Measurements from ENCODE around the gene ZNF184.

The ZNF184 gene

DNA sequence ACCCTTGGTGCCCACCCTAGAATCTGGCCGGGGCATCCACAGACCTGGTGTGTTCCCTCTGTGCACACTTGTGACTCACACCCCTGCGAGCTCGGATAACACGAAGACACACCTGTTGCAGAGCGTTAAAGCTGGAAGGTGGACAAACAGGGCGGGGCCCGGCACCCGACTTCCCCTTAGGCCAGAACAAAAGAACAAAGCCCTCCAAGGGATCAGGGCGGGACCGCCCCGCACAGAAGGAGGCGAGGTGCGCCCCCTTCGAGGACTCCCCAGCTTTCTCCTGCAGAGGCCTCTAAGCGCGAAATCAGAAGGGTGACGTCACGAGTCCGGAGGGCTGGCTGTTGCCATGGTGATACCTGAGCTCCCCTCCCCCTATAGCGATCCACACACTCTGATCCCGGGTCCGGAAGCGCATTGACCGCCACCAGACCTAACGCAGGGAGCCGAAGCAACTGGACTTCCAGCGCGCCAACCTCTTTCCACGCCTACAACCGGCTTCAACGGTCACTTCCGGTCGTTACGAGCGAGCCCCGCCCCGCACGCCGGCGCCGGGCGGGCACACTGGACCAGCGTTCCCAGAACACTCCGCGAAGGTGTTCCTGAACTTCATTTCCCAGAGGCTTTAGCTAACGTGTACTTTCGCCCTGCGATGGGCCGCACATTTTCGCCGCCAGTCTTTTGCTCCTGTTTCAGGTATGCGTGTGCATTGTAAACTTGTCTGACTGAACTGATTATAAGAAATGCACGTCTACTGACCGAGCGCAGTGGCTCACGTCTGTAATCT is at the start of gene ZNF184:
Gene ZNF184, minus strand, starts transcription at position 489 of the 784 bp plus-strand sequence. CDS start 811 bp downstream, outside the sequence.
- Histone ChIP-seq H3K27me3 (ENCODE audit: control insufficient read depth, insufficient read depth, low read length) (peaks cover 3% of the 10 kb centered on the region; the same call in 1 of the 2 replicates), H3K9me3 (ENCODE audit: control insufficient read depth, insufficient read depth, low read depth, low read length) (peaks cover 5% of the 10 kb centered on the region; the same call in 1 of the 2 replicates), H3K36me3 (ENCODE audit: control insufficient read depth, insufficient read depth, low read length) (peaks cover 21% of the 10 kb centered on the region), H3K9ac (ENCODE audit: low read length) (peak within 1 kb of the TSS; percentile 78), H3K4me1 (ENCODE audit: control insufficient read depth, insufficient read depth, low read length) (peaks cover 11% of the 10 kb centered on the region), H3K4me3 (ENCODE audit: low read depth, low read length) (peak within 1 kb of the TSS; percentile 82), H3K27ac (ENCODE audit: low read depth, low read length) (peak within 1 kb of the TSS; percentile 58; the same call in 1 of the 2 replicates)

DNA sequence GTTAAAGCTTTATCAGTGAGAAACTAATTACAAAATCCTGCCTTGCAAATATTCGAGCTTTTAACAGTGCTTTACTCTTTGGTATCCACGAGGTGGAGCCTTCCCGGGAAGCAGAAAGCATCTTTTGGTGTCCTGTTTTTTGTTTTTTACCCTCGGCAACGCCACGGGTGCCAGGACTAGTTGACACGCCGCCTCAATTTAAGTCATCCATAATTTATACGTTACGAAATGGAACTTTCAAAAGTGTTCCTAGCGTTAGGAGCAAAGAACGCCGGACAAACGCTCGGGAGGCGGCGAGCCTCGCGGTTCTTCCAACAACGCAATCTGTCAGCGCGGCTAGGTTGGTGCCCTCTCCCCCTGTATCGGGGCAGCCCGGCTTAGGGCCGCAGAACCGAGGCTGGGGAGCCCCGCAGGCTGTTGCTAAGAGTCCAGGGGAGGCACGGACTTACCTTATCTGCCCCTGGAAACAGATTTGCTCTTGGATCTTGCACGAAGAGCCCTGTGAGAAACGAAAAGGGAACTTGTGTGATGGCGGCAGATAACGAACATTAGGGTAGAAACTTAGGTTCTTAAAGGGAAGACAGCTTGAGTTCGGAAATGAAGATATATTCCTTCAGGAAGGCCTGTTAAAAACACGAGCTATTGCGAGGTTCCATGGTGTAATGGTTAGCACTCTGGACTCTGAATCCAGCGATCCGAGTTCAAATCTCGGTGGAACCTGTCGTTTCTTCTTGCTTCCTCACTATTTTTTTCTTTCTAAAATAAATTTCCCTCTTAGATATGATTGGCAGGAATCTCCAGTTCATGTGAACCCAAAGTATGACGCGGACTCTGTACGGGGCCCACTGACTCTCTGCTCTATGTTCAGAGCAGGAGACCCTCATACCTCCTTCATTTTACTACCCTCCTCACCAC is 46.2 kb upstream of the ZNF184 start:
- H3K4me3 ChIP-seq (ENCODE audit: low read depth, low read length): peak overlapping the region; percentile 86
- H3K27ac ChIP-seq (ENCODE audit: low read depth, low read length): no peak overlapping the region

DNA sequence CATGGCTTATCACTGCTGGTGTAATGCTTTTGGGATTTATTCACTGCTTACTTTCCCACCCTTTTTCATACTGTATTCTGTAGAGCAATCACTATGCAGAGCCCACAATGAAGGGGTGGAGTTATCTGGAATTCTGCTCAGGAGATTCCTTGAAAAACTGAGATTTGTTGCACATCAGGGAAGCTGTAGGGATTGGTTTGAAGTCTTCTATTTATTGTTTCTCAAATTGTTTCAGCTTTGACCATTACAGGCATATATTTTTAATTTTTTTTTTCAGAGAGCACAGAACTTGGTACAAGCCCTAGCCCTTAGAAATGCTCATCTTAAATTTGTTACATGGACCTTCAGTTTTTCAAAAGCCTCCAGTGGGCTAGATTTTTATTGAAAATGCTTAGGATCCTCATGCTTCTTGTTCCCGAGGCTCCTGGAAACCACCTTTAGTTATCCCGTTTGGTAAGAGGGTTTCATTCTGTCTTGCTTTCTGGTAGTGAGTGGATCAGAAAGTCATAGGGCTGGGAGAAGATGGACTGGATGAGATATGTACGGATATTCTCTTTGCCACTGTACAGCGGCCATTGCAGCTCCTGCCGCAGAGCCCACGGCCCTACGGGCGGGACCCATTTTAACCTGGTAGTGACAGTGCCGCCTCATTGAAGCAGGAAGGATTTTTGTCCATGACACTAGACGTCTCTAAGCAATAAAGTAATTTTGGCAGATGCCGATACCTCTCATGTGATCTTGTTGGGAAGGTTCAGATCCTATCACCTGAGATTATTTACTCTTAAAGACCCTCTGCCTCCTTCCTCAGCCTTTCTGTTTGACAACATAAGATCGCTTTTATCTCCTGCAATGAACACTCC is 45.3 kb upstream of the ZNF184 start:
- peaks cover 5% of the 10 kb centered on the region; the same call in 1 of the 2 replicates for H3K4me1 ChIP-seq (ENCODE audit: control insufficient read depth, insufficient read depth, low read length)
- H3K9me3 ChIP-seq (ENCODE audit: control insufficient read depth, insufficient read depth, low read depth, low read length): no peaks in the 10 kb centered on the region
- peak overlapping the region; percentile 86 for H3K4me3 ChIP-seq (ENCODE audit: low read depth, low read length)
- H3K27ac ChIP-seq (ENCODE audit: low read depth, low read length): no peak overlapping the region
- no peaks in the 10 kb centered on the region for H3K36me3 ChIP-seq (ENCODE audit: control insufficient read depth, insufficient read depth, low read length)
- H3K27me3 ChIP-seq (ENCODE audit: control insufficient read depth, insufficient read depth, low read length): peaks cover 36% of the 10 kb centered on the region
- no peak overlapping the region for H3K9ac ChIP-seq (ENCODE audit: low read length)

More for the DNA sequence above, 46.2 kb upstream of the ZNF184 start:
- no peaks in the 10 kb centered on the region for H3K9me3 ChIP-seq (ENCODE audit: control insufficient read depth, insufficient read depth, low read depth, low read length)
- peaks cover 5% of the 10 kb centered on the region; the same call in 1 of the 2 replicates for H3K4me1 ChIP-seq (ENCODE audit: control insufficient read depth, insufficient read depth, low read length)
- H3K27me3 ChIP-seq (ENCODE audit: control insufficient read depth, insufficient read depth, low read length): peaks cover 26% of the 10 kb centered on the region
- peak overlapping the region; percentile 75 for H3K9ac ChIP-seq (ENCODE audit: low read length)
- no peaks in the 10 kb centered on the region for H3K36me3 ChIP-seq (ENCODE audit: control insufficient read depth, insufficient read depth, low read length)

DNA sequence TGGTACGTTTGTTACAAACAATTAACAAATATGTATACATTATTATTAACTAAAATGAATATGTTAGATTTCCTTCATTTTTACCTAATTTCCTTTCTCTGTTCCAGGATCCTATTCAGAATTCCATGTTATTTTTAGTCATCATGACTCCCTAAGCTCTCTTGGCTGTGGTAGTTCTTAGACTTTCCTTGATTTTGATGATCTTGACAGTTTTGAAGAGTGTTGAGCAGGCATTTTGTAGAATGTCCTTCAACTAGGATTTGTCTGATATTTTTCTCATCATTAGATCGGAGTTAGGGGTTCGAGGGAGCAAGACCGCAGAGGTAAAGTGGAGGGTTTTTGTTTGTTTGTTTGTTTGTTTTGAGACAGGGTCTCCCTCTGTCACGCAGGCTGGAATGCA is 44.3 kb upstream of the ZNF184 start:
- Histone ChIP-seq H3K36me3 (ENCODE audit: control insufficient read depth, insufficient read depth, low read length) (no peaks in the 10 kb centered on the region), H3K9me3 (ENCODE audit: control insufficient read depth, insufficient read depth, low read depth, low read length) (no peaks in the 10 kb centered on the region), H3K9ac (ENCODE audit: low read length) (no peak overlapping the region), H3K4me3 (ENCODE audit: low read depth, low read length) (no peak overlapping the region), H3K4me1 (ENCODE audit: control insufficient read depth, insufficient read depth, low read length) (peaks cover 5% of the 10 kb centered on the region; the same call in 1 of the 2 replicates), H3K27me3 (ENCODE audit: control insufficient read depth, insufficient read depth, low read length) (peaks cover 43% of the 10 kb centered on the region), H3K27ac (ENCODE audit: low read depth, low read length) (no peak overlapping the region)

DNA sequence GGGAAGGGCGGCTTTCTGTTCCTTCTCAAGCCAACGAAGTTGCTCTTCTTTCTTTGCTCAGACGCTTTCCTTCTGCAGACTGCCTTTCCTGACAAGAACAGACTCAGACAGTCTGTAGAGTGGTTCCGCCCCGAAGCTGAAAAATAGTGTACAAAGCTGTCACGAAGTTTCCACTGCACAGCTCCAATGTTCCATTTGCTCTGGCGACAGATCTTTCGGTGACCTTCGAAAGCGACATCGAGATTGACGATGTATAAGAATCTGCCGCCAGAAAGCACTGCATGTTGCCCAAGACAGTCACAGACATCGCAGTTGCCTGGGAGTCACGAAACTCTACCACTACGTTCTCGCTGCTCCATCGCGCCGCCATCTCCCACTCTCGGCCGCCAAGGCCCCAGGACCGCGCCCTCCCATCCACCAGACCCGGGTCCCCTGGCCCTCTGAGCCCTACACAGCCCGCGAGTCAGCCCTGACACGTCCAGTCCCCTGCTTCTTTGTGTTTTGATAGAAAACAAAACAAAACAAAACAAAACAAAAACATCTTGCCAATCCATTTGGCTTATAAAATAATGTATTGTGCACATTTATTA is 42.1 kb upstream of the ZNF184 start:
- Histone ChIP-seq H3K27me3 (ENCODE audit: control insufficient read depth, insufficient read depth, low read length) (peaks cover 43% of the 10 kb centered on the region), H3K27ac (ENCODE audit: low read depth, low read length) (no peak overlapping the region), H3K9ac (ENCODE audit: low read length) (no peak overlapping the region), H3K4me3 (ENCODE audit: low read depth, low read length) (peak overlapping the region; percentile 38), H3K9me3 (ENCODE audit: control insufficient read depth, insufficient read depth, low read depth, low read length) (no peaks in the 10 kb centered on the region), H3K36me3 (ENCODE audit: control insufficient read depth, insufficient read depth, low read length) (no peaks in the 10 kb centered on the region), H3K4me1 (ENCODE audit: control insufficient read depth, insufficient read depth, low read length) (peaks cover 5% of the 10 kb centered on the region; the same call in 1 of the 2 replicates)

DNA sequence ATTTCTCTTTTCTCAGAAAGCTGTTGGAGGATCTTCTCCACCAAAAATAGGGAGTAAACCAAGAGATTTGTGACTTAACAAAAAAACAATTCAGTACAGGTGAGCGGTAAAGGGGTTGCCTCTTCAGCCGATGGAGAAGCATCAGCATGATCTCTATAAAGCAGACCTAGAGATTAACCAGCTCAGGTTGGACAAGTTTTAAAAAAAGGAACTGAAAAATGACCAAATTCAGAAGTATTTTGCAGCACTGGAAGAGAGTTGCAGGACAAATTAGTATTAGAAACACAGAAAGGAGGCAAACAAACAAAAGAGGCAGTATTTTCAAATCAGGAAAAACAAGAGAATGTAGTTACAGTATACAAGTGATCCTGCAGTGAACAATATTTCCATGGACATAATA is 39.6 kb upstream of the ZNF184 start:
- no peaks in the 10 kb centered on the region for H3K4me1 ChIP-seq (ENCODE audit: control insufficient read depth, insufficient read depth, low read length)
- H3K27me3 ChIP-seq (ENCODE audit: control insufficient read depth, insufficient read depth, low read length): peaks cover 43% of the 10 kb centered on the region
- H3K4me3 ChIP-seq (ENCODE audit: low read depth, low read length): no peak overlapping the region
- no peaks in the 10 kb centered on the region for H3K9me3 ChIP-seq (ENCODE audit: control insufficient read depth, insufficient read depth, low read depth, low read length)
- no peak overlapping the region for H3K9ac ChIP-seq (ENCODE audit: low read length)
- no peak overlapping the region for H3K27ac ChIP-seq (ENCODE audit: low read depth, low read length)
- H3K36me3 ChIP-seq (ENCODE audit: control insufficient read depth, insufficient read depth, low read length): no peaks in the 10 kb centered on the region

DNA sequence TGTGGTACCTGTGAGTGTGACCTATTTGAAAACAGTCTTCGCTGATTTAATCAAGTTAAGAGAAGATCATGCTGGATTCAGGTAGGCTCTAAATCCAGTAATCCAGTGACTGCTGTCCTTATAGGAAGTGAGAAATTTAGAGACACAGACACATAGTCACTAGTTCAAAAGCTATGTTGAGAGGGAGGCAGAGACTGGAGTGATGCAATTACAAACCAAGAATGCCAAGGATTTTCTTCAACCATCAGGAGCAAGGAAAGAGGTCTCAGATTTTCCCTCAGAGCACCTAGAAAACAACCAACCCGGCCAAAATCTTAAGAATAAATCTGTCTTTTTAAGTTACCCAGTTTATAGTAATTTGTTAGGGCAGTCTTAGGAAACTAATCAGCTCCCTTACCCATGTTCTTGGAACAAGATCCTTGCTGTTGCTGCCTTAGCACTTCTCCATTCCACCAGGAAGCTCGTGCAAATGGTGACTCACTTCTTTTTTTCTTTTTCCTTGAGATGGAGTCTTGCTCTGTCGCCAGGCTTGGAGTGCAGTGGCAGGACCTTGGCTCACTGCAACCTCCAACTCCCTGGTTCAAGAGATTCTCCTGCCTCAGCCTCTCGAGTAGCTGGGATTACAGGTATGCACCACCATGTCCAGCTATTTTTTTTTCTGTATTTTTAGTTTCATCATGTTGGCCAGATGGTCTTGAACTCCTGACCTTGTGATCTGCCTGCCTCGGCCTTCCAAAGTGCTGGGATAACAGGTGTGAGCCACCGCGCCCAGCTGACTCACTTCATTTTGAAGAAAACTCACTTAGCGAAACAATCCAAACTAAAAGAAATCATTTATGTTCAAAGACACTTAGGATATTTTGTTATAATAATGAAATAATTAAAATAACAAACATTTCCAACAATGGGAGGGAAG is 34.4 kb upstream of the ZNF184 start:
- Histone ChIP-seq H3K9ac (ENCODE audit: low read length) (no peak overlapping the region), H3K4me1 (ENCODE audit: control insufficient read depth, insufficient read depth, low read length) (no peaks in the 10 kb centered on the region), H3K27ac (ENCODE audit: low read depth, low read length) (no peak overlapping the region), H3K27me3 (ENCODE audit: control insufficient read depth, insufficient read depth, low read length) (peaks cover 1% of the 10 kb centered on the region; the same call in 1 of the 2 replicates), H3K9me3 (ENCODE audit: control insufficient read depth, insufficient read depth, low read depth, low read length) (no peaks in the 10 kb centered on the region), H3K4me3 (ENCODE audit: low read depth, low read length) (no peak overlapping the region), H3K36me3 (ENCODE audit: control insufficient read depth, insufficient read depth, low read length) (no peaks in the 10 kb centered on the region)

DNA sequence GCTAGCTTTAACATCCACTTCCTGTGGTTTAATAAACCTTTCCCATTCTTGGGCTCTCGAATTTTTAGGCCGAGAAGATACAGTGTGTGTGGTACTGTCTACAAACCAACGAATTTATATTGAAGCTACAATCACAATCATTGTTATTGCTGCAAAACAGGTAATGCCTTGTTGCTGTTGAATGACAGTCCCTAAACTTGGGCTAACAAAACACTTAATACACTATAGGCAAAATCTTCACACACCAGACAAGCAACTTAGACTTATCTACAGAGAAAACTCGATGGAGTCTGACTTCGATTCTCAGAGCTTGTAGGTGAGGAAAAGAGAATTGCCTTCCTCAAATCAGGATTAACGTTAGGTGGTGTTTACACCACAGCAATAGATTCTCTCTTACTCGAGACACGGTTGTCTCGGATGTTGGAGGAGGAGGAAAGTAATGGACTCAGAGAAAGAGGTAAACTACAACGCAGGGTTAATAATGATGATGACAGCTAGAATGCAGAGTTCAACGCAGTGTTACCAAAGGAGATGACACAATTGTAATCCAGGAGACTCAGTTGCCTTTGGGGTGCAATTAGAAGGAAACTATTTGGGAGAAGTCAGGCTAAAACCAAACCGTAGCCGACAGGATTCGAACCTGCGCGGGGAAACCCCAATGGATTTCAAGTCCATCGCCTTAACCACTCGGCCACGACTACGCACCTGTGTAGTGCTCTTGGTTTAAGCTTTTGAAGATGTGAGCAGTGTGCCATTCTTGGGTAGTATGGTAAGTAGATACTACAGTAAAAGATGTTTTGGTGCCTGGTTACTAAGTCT is 32.5 kb upstream of the ZNF184 start:
- H3K4me1 ChIP-seq (ENCODE audit: control insufficient read depth, insufficient read depth, low read length): no peaks in the 10 kb centered on the region
- peak overlapping the region; percentile 6; the same call in 1 of the 2 replicates for H3K4me3 ChIP-seq (ENCODE audit: low read depth, low read length)
- H3K27ac ChIP-seq (ENCODE audit: low read depth, low read length): no peak overlapping the region
- no peak overlapping the region for H3K9ac ChIP-seq (ENCODE audit: low read length)
- H3K9me3 ChIP-seq (ENCODE audit: control insufficient read depth, insufficient read depth, low read depth, low read length): no peaks in the 10 kb centered on the region
- H3K36me3 ChIP-seq (ENCODE audit: control insufficient read depth, insufficient read depth, low read length): no peaks in the 10 kb centered on the region
- no peaks in the 10 kb centered on the region for H3K27me3 ChIP-seq (ENCODE audit: control insufficient read depth, insufficient read depth, low read length)

DNA sequence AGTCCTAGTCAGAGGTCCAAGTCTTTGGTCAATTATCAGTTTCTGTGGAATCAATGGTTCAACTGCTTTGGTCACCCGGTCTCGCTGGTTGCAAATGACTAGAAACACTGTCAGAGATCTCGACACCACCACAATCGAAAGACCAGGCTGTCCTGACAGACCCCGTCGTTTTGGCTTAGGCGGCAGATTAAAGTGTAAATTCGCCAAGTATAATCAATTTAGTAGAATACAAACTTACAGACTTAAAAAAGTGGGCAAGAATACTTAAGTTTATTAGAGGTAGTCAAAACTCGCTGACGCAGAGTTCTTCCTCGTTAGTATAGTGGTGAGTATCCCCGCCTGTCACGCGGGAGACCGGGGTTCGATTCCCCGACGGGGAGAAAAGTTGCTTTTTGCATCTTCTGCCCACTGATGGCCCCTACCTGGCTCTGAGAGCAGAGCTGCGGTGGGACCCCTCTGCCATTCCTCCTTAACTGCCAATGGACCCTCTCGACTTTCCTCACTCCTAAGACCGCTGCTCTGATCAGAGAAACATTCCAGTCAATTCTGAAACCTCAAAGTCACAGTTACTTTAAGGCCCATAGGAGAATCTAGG is 30.6 kb upstream of the ZNF184 start:
- H3K4me1 ChIP-seq (ENCODE audit: control insufficient read depth, insufficient read depth, low read length): no peaks in the 10 kb centered on the region
- peak overlapping the region; percentile 85 for H3K4me3 ChIP-seq (ENCODE audit: low read depth, low read length)
- no peaks in the 10 kb centered on the region for H3K36me3 ChIP-seq (ENCODE audit: control insufficient read depth, insufficient read depth, low read length)
- peak overlapping the region; percentile 49 for H3K9ac ChIP-seq (ENCODE audit: low read length)
- H3K27ac ChIP-seq (ENCODE audit: low read depth, low read length): no peak overlapping the region
- H3K27me3 ChIP-seq (ENCODE audit: control insufficient read depth, insufficient read depth, low read length): no peaks in the 10 kb centered on the region
- H3K9me3 ChIP-seq (ENCODE audit: control insufficient read depth, insufficient read depth, low read depth, low read length): no peaks in the 10 kb centered on the region
